ENCODE measurements around the gene HDHD5.

- TF ChIP-seq EZH2 (IDR thresholded peaks at IDR 0.05; ENCODE audit: borderline replicate concordance, low read depth, low read length, poor library complexity, severe bottlenecking) (no peak), CTCF (conservative IDR thresholded peaks at IDR 0.05; ENCODE audit: low read depth, low read length) (no peak)
Observed at GRCh38 chr22:17159504-17159951, 451 bp upstream of the HDHD5 start.
